Non-pigmented ciliary epithelial cell (primary cell): Measurements from ENCODE around the gene SLC12A9.

Experiments
- DNase-seq: peaks from one replicate; pipeline ENCODE4 v3.0.0-alpha.2; 2010; ENCODE audit warnings: low read depth

Gene SLC12A9

DNA sequence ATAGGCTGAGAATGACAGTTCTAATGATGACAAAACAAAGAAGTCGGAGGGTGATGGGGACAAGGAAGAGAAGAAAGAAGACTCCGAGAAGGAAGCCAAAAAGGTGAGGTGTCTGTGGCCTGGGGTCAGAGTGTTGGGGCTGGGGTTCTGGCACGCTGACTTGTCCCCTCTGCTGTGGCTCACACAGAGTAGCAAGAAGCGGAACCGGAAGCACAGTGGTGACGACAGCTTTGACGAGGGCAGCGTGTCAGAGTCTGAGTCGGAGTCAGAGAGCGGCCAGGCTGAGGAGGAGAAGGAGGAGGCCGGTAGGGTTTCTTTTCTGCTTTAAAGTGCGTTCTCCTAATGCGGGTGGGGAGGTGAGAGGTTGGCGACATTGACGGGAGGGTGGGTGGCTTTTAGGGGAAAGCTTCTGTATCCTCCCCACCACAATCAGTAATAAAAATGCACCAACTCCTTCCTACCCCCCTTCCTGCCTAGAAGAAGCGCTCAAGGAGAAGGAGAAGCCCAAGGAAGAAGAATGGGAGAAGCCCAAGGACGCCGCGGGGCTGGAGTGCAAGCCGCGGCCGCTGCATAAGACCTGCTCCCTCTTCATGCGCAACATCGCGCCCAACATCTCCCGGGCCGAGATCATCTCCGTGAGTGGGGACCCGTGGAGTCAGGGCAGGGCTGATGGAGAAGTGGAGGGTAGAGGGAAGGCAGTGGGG, 32.4 kb downstream of the SLC12A9 start:
- no peak for DNase-seq

DNA sequence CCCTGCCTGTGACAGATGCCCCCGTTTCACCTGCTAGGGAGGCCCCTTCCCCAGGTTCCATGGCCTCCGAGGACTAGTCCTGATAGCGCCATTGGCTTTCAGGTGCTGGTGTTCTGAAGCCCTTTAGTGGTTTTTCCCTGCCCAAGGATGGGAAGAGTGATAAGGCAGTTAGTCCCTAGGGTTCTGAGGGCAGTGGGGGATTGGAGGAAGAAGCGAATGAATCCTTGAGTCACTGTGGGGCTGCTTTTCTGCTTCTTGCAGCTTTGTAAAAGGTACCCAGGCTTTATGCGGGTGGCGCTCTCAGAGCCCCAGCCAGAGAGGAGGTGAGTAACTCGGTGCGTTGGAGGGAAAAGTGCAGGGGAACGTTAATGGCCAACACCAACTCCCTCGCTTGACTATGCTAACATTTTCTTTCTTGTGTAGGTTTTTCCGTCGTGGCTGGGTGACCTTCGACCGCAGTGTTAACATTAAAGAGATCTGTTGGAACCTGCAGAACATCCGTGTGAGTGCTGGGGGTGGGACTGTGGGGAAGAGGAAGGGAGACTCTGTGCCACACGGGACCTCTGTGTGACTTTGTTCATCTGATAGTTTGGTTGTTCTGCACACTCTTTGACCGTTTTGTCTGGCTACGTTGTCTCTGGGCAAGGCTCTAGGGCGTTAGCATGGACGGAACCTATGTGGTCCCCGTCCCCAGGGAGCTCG, 33.1 kb downstream of the SLC12A9 start:
- DNase-seq = no peak

DNA sequence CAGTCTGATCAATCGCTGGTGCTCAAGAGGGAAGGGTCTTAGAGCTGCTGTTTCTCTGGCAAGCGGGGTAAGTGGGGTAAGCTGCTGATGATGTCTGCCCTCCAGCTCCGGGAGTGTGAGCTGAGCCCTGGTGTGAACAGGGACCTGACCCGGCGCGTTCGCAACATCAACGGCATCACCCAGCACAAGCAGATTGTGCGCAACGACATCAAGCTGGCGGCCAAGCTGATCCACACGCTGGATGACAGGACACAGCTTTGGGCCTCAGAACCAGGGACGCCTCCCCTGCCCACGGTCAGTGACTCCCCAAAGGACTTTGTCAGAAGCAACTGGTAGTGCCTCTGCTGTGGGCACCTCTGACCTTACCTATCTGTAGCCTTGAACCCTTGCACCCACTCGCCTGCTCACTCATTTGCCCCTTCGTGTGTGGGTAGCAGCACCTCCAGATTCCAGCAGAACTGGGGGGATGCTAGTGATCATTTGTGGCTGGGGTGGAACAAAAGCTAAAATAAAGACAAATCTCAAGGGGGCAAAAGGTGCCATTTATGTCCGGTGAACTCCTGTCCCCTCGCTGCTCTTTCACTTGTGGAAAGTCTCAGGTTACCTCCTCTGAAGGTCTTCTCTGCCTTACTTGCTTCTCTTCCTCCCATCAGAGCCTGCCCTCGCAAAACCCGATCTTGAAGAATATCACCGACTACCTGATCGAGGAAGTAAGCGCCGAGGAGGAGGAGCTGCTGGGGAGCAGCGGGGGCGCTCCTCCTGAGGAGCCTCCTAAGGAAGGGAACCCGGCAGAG, 33.8 kb downstream of the SLC12A9 start:
- no peak for DNase-seq

DNA sequence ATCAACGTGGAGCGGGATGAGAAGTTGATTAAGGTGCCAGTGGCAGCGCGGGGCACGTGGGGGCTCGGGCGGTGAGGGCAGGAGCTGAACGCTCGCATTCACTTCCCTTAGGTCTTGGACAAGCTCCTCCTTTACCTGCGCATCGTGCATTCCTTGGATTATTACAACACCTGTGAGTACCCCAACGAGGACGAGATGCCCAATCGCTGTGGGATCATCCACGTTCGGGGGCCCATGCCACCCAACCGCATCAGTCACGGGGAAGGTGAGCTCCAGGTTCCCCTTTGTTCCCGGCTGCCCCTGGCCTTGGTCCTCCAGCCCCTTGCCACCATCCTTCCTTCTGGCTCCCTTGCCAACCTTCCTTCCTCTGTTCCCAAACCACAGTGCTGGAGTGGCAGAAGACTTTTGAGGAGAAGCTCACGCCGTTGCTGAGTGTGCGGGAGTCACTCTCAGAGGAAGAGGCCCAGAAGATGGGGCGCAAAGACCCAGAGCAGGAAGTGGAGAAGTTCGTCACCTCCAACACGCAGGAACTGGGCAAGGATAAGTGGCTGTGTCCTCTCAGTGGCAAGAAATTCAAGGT, 34.5 kb downstream of the SLC12A9 start:
- DNase-seq = no peak

DNA sequence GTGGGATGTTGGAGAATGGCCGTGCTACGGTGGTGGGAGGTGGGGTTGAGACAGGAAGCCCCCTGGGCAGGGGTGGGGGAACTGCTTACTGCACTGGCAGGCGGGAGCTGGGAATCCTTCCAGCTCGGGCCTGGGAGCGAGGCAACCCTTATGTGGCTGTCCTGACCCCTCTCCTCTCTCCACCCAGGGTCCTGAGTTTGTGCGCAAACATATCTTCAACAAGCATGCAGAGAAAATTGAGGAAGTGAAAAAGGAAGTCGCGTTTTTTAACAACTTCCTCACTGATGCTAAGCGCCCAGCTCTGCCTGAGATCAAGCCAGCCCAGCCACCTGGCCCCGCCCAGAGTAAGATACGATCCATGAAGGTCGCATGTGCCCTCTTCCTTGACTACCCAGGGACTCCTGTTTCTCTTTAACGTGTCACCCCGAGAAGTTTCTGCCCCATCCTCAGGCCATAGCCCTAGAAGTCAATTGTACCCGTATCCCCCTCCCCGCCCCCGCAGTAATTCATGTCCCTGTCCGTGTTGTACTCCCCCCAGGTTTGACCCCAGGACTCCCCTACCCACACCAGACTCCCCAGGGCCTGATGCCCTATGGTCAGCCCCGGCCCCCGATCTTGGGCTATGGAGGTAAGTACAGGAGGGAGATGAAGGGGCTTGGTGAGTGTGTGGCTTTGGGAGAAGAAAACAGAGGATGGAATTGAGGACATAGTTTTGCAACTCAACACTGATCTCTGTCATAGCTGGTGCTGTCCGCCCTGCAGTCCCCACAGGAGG, 35.2 kb downstream of the SLC12A9 start:
- DNase-seq = no peak

DNA sequence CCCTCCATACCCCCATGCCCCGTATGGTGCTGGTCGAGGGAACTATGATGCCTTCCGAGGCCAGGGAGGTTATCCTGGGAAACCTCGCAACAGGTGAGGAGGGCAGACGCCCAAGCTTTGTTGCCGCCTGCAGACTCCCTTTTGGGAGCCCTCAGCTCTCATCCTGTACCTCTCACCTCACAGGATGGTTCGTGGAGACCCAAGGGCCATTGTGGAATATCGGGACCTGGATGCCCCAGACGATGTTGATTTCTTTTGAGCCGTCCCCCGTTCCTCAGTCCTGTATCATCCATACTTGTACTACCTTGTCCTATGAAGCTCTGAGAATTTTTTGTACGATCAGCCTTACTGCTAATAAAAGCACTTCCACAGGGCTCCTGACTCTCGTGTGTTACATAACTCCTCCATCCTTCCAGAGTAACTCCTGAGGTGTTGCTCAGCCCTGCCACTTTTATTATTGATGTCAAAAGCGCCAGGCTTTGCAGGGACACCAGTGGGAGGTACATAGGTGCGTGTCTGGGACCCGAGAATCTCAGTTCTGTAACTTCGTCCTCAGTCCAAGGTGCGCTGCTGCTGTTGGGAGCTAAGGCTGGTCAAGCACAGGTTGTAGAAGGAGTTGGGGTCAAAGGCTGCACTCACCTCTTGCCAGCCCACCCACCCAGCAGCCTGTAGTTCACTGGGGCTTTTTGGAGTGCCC, 35.9 kb downstream of the SLC12A9 start:
- DNase-seq = no peak

DNA sequence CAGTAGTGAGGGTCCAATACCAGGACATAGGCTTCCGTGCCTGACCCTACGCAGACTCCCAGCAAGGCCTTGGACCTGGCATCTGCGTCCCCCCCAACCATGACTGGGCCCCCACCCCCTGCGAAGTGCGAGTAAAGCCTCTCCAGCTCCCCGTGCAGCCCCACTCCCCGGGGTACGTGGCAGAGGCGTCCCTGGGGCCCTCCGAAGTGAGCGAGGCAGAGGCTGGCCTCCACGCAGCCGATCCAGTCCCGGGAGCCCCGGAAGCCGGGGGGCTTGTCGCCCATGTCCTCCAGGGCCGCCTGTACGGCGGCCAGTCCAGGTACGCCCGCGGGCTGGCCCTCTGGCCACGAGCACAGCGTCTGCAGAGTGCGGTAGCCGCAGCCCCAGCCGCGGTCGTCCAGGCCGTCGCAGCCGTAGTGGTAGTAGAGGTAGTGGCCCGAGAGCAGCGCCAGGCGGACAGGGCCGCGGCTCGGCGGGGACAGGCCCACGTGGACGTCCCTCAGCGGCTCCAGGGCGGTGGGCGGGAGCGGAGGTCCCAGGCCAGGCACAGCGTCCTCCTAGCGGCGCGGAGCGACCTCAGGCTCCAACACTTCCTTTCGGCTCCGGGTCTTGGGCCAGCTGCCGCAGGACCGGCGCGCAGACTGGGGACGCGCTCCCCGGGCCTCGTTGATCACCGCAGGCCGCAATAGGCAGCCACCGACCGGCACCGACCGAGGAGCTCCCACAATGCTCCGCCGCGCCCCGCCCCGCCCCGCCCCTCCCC, 36.7 kb downstream of the SLC12A9 start, which contains the start of gene UFSP1:
Gene UFSP1 (minus strand): TSS at position 728 of the 763 bp plus-strand sequence. CDS start 444 bp downstream, at position 284.
- no peak for DNase-seq

DNA sequence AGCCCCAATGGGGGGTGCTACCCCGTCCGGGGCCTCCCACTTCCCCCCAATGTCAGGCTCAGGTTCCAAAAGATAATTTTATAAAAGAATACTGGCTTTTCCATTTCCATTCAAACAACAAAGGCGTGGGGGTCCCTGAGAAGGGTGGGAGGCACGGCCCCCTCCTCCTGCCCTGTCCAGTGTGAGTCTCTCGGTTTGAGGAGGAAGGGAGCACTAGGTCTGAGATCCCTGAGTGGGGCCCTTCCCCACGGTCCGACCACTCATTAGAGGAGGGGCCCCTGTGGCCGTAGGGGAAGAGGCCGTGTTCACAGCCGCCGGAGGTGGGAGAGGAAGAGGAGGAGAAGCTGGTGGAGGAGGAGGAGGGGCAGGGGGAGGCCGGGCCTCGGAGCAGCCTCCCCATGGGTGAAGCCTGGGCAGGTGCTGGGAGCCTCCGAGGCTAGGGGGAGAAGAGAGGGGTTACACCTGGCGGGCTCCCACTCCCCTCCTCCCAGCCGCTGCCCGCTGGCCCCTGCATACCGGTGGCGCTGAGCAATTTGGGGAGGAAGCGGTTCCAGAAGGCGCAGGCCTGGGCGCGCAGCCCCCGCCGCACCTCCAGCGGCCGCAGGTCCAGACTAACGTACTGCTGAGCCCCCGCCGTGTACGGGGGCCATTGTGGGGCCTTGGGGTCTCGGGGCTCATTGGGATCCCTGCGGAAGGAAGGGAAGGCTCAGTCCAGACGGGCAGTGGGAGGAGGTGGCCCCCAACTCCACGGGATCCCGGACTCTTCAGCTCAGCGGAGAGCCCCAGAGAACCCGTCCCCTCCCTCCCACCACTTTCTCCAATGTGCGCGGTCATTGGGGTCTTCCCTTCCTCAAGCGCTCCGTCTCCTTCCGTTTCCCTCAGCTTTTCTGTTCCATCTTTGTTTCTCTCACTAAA, 38.4 kb downstream of the SLC12A9 start:
- DNase-seq = no peak

DNA sequence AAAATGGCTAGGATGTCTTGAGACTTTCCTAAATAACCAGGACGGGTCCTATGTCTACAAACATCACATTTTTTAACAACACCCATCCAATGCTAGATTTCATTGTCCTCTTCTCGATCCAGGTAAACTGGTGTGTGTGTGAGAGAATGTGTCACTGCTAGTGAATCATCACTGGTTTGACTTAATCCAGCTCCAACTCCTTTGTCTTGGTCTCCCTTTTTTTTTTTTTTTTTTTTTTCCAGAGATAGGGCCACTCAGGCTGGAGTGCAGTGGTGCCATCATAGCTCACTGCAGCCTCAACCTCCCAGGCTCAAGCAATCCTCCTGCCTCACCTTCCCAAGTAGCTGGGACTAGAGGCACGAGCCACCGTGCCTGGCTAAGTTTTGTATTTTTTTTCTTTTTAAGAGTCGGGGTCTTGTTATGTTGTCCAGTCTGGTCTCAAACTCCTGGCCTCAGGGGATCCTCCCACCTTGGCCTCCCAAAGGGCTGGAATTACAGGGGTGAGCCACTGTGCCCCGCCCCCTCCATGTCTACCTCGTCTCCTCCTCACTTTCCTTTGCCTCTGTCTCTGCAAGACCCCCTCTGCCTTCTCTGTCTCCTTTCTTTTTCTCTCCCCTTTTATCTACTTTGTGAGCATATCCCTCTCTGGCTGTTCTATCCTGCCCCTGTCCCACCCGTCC, 39.2 kb downstream of the SLC12A9 start:
- no peak for DNase-seq

DNA sequence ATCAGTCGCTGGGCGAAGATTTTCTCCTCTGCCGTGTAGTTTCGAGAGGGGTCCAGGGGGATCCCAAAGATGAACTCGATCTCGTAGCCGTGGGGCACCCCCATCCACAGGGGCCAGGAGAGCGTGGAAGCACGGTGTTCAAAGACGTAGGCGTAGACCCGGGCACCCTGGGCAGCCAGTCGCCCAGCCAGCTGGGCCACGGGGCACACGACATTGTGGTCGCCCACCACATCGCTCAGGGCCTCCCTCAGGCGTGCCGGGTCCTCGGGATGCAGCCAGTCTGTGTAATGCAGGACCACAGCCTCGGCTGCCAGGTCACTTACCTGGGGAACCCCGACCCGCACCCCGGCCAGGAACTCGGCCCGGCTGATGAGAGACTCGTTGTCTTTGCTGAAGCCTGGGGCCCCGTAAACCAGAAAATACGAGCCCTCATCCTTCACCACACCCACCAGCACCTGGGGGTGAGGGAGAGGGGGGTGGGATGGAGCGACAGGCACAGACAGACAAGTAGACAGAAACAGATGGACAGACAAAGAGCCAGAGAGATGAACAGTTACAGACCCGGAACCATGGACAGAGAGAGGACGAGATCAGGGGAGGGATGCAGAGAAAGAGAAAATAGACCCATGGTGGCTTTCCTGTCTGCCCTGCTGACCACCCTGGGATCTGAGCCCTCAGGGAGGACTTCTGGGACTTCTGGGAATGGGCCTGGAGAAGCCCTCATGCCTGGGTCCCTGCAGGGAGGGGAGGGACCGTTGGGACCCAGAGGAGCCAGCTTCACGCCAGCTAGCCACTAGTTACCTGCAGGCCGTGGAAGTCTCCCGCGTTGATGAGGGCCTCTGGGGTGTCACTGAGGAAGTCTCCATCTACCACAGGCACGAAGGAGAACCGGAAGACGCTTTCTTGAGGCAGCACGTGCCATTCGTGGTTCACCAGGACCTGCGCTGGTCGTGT, 40.1 kb downstream of the SLC12A9 start:
- DNase-seq = no peak

DNA sequence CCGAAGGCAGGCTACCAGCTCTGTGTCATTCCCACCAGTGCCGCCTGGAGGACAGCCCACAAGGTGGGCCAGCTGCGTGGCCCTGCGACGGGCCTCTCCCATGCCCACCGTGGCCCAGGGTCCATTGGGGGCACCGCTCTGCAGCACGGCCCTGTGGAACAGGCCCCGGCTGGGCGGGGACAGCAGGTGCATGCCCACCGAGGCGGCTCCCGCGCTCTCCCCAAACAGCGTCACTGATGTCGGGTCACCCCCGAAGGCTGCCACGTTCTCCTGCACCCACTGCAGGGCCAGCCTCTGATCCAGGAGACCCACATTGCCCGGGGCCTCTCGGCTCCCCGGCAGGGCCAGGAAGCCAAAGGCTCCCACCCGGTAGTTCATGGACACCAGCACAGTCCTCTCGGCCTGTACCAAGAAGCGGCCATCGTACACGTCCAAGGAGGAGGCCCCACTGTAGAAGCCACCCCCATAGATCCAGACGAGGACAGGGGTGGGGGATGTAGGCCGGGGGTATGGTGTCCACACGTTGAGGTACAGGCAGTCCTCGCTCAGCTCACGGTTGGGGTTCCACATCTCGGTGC, 40.9 kb downstream of the SLC12A9 start:
- no peak for DNase-seq

DNA sequence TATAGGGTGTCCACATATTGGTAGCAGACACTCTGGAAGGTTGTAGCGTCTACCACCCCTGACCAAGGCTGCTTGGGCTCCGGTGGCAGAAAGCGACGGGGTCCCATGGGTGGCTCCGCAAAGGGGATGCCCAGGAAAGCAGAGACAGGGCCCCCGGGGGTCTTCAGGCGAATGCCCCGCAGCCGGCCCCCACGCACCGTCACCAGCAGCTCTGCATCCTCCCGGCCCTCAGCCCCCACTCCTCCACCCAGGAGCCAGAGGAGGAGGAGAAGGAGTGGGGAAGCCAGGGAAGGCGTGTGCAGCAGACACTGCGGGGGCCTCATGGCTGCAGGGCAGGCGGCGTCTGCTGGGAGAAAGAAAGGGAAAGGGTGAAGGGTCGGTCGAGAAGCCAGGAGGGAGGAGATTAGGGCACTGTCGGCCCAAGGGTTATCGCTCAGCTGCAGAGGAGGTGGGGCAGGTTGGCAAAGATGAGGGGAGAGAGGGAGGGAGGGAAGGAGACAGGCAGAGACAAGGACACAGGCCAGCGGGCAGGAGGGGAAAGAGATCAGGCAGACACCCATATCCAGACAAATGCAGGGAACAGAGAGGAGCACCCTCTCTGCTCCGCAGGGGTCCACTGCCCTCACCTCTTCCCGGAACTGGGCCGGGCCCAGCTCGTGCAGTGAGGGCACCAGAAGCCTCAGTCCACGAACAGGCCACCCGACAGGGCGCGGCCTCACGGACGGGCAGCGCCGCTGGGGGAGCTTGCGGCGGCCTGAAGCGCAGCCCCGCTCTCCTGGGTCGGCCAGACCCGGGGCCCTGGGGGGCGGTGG, 41.6 kb downstream of the SLC12A9 start:
- DNase-seq = no peak

DNA sequence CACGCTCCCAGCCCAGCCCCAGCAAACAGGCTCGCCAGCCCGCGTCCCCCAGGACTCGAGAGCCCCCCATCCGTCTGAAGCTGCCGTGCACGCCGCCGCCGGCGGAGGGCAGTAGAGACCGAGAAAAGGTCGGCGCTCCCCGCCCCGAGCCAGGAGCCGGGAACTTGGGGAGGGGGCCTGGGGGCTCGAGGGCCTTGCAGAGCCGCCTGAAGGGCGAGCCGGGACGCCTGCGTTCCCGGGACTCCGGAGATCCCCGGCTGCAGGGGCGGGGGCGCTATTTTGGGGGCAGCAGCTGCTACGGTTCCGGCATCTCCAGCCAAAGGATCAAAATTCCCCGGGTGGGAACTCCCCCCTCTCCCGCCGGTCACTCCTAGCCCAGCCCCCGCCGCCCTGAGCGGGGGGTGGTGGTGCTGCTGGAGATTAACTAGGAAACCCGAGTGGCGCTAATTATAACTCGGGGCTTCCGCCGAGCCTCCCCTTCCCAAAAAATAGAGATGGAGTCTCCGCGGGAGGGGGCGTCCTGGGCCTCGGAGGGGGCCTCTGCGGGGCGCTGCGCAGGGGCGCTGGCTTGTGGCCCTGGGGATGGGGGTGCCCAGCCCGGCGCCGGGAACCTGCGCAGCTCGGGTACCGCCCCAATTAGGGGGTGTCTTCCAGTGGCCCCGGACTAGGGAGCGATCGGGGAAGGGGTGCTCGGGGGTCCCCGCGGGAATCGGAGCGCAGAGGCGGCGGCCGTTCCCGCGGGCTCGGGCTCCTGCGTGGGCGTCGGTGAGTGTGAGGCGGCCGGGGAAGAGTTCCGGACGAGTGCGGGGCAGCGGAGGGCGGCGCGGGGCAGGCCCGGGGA, 42.6 kb downstream of the SLC12A9 start:
- DNase-seq = no peak

DNA sequence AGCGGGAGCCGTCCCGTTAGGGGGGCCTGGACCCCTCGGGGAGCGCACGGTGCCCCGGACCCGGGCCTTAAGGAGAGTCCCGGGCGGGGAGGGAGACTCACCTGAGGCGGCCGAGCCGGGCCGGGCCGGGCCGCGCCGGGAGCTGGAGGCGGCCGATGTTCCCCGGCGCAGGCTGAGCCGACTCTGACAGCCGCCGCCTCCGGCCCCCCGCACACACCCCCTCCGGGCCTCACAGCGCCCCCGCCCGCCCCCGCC, 43.1 kb downstream of the SLC12A9 start, which contains the start of gene ACHE:
Gene ACHE (minus strand): TSS at position 188 of the 255 bp plus-strand sequence. CDS start 1,656 bp downstream, outside the sequence.
- DNase-seq = no peak

DNA sequence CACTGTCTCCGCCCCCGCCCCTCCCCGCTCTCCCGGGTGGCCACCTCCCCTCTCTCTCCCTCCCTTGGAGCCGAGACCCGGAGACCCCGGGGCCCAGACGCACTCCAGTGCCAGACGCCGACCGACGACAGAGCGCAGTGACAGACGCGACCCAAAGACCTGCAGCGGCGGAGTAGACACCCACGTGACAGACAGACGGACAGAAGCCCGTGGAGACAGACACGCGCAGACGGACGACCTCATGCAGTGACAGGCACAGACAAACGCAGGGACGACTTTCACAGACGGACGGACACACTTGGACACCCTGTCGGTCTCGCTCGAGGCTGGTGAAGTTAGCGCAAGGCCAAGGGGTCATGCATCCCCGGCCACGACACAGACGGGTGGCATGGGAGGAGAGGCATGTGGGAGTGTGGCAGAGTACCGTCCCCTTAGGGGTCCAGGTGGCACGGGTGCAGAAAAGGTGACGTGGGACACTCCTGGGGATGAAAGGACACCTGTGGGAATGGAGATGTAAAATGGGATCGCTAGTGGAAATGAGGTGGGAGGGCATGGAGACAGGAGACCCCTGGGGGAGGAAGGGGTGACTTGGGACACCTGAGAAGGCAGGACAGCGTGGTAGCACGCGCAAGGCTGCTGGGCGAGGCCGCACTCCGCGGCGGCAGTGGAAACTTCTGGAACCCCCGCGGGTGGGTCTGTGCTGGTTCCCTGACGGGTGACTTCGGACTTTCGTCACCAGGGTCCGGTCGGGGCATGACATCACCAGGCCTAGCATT, 43.6 kb downstream of the SLC12A9 start:
- no peak for DNase-seq
